MM.1S (cell line): ENCODE results near the gene DHRS2.

Source experiments
- EZH2 ChIP-seq: fragments of 300-600 bp; sonication (generic); optimal IDR thresholded peaks from 2 replicates; pipeline ENCODE3; 2017; ENCODE audit warnings: low read depth, mild to moderate bottlenecking, antibody characterized with exemption, low read length, mixed read lengths
- EZH2phosphoT487 ChIP-seq: fragments of 300-600 bp; sonication (generic); IDR thresholded peaks from 2 replicates; pipeline ENCODE4 v1.6.1; 2018; ENCODE audit warnings: antibody characterized with exemption, low read length
- TF ChIP-seq, protein P1 (sequence below): fragments of 300-600 bp; sonication (generic); IDR thresholded peaks from 2 replicates; pipeline ENCODE4 v1.5.1; 2016; ENCODE audit warnings: antibody characterized with exemption, low read length, mixed read lengths

DNA sequence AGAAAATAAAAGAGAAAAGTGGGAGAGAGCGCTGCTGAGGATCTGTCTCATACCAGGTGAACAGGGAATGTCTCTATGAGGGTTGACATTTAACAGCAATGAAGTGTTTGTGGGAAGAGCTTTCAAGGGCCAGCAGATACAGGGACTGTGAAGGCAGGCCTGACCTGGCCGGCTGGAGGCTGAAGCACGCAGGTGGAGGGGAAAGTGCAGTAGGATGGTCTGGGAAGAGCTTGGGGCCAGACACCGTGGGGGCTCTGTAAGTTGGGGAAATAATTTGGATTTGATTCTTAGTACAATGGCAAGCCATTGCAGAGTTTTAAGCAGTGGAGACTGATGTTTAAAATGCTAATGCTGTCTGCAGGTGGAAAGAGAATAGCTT lies 23.8 kb upstream of the DHRS2 start:
- TF ChIP-seq EZH2phosphoT487: no peak
- TF ChIP-seq, protein P1, sequence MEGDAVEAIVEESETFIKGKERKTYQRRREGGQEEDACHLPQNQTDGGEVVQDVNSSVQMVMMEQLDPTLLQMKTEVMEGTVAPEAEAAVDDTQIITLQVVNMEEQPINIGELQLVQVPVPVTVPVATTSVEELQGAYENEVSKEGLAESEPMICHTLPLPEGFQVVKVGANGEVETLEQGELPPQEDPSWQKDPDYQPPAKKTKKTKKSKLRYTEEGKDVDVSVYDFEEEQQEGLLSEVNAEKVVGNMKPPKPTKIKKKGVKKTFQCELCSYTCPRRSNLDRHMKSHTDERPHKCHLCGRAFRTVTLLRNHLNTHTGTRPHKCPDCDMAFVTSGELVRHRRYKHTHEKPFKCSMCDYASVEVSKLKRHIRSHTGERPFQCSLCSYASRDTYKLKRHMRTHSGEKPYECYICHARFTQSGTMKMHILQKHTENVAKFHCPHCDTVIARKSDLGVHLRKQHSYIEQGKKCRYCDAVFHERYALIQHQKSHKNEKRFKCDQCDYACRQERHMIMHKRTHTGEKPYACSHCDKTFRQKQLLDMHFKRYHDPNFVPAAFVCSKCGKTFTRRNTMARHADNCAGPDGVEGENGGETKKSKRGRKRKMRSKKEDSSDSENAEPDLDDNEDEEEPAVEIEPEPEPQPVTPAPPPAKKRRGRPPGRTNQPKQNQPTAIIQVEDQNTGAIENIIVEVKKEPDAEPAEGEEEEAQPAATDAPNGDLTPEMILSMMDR: no peak
- TF ChIP-seq EZH2: no peak
